GM12878 (cell line): ENCODE results near the gene CRNKL1.

Source experiments
- CTCF ChIP-seq, 3 experiments: IDR thresholded peaks in 2 of 3; conservative IDR thresholded peaks in 1 of 3; 2 replicates each; pipeline ENCODE4 v1.5.1; 2011; ENCODE audit warnings: low read depth in 3 of 3, low read length in 3 of 3, mild to moderate bottlenecking in 3 of 3, control low read depth in 2 of 3, moderate library complexity in 2 of 3, inconsistent platforms in 1 of 3, mixed read lengths in 1 of 3; ENCODE audit not compliant: control insufficient read depth in 2 of 3, insufficient read depth in 1 of 3; ENCODE audit errors: extremely low read depth in 1 of 3
- POLR2AphosphoS5 ChIP-seq: IDR thresholded peaks from 2 replicates; pipeline ENCODE4 v1.6.1; 2011; ENCODE audit warnings: mild to moderate bottlenecking, low read length, inconsistent platforms
- SMAD5 ChIP-seq: IDR thresholded peaks from 2 replicates; pipeline ENCODE4 v1.6.1; 2016; ENCODE audit warnings: antibody characterized with exemption, low read depth
- TAF1 ChIP-seq: IDR thresholded peaks from 2 replicates; pipeline ENCODE4 v1.6.1; 2011; ENCODE audit warnings: mild to moderate bottlenecking, low read depth, low read length, borderline replicate concordance
- USF1 ChIP-seq: IDR thresholded peaks from 2 replicates; pipeline ENCODE4 v1.6.1; 2011; ENCODE audit warnings: borderline replicate concordance, low read depth, mild to moderate bottlenecking, moderate library complexity, mixed read lengths, low read length; ENCODE audit not compliant: insufficient read depth; ENCODE audit errors: extremely low read length

GRCh38 chr20:20089939-20090338 is 37.7 kb upstream of the CRNKL1 start:
- no peak for TF ChIP-seq CTCF (IDR thresholded peaks at IDR 0.05 in 2 of 3, conservative IDR thresholded peaks at IDR 0.05 in 1 of 3; ENCODE audit: control insufficient read depth in 2 of 3, extremely low read depth in 1 of 3, insufficient read depth in 1 of 3, low read depth in 3 of 3, low read length in 3 of 3)
- no peak for TF ChIP-seq POLR2AphosphoS5
- TF ChIP-seq SMAD5, result no peak
- no peak for TF ChIP-seq USF1
- TF ChIP-seq TAF1, result no peak
